CD4-positive, alpha-beta memory T cell (primary cell): Measurements from ENCODE around the gene FAAP100. TPM values are rescaled to one million over a fixed set of nuclear protein-coding genes. Genes with fewer than 3 reads are reported as not detected.
A peak's percentile ranks its signal among the peaks of the same experiment; 100 is the strongest.

Source experiments
- CTCF ChIA-PET: fragments of 350-600 bp; sonication (Branson Sonifier 250); formaldehyde crosslinking; loops from one replicate; lab custom pipeline; 2021; ENCODE audit warnings: inconsistent platforms; ENCODE audit not compliant: partially characterized antibody; lab: Charles Lee
- POLR2A ChIA-PET: fragments of 350-600 bp; sonication (Branson Sonifier 250); formaldehyde crosslinking; loops from one replicate; lab custom pipeline; 2021; ENCODE audit not compliant: partially characterized antibody; lab: Charles Lee
- DNase-seq, 5 donors: peaks; one replicate each; pipeline versions ENCODE4 v3.0.0 to v3.0.0-alpha.2; 2020 to 2022; ENCODE audit warnings: mixed read lengths in 1 of 5
- H3K27ac ChIP-seq: one replicate; pipeline ENCODE4 v1.7.0; 2013; ENCODE audit warnings: low read depth, low read length
- H3K27me3 ChIP-seq: 2 replicates; pipeline ENCODE4 v1.7.0; 2013; ENCODE audit warnings: mild to moderate bottlenecking, low read length, moderate library complexity; ENCODE audit not compliant: insufficient read depth
- H3K36me3 ChIP-seq: 2 replicates; pipeline ENCODE4 v1.7.0; 2013; ENCODE audit warnings: mild to moderate bottlenecking, low read length, moderate library complexity; ENCODE audit not compliant: insufficient read depth
- H3K4me1 ChIP-seq: 2 replicates; pipeline ENCODE4 v1.7.0; 2013; ENCODE audit warnings: mild to moderate bottlenecking, low read length, moderate library complexity; ENCODE audit not compliant: insufficient read depth
- H3K4me3 ChIP-seq, 2 donors: one replicate each; pipeline ENCODE4 v1.7.0; 2013; ENCODE audit warnings: low read length in 2 of 2, mild to moderate bottlenecking in 1 of 2
- H3K9me3 ChIP-seq, 2 donors: one replicate each; pipeline ENCODE4 v1.7.0; 2013; ENCODE audit warnings: low read length in 2 of 2, control low read depth in 1 of 2; ENCODE audit not compliant: control insufficient read depth in 1 of 2
- H3K27ac Mint-ChIP-seq, 7 donors: one replicate each; pipeline ENCODE4 v1.8.0; 2020 to 2021; ENCODE audit warnings: mixed read lengths in 7 of 7, mild to moderate bottlenecking in 6 of 7, inconsistent platforms in 3 of 7, moderate library complexity in 3 of 7
- H3K27me3 Mint-ChIP-seq, 2 donors: one replicate each; pipeline ENCODE4 v1.8.0; 2020 to 2021; ENCODE audit warnings: mixed read lengths in 2 of 2
- H3K36me3 Mint-ChIP-seq, 2 donors: one replicate each; pipeline ENCODE4 v1.8.0; 2020 to 2021; ENCODE audit warnings: mixed read lengths in 2 of 2, inconsistent platforms in 1 of 2, mild to moderate bottlenecking in 1 of 2
- H3K4me1 Mint-ChIP-seq, 4 donors: one replicate each; pipeline ENCODE4 v1.8.0; 2020 to 2021; ENCODE audit warnings: mixed read lengths in 4 of 4, mild to moderate bottlenecking in 1 of 4
- H3K4me3 Mint-ChIP-seq, 8 donors: one replicate each; pipeline ENCODE4 v1.8.0; 2020 to 2021; ENCODE audit warnings: mixed read lengths in 8 of 8, mild to moderate bottlenecking in 7 of 8, moderate library complexity in 6 of 8, inconsistent platforms in 3 of 8
- H3K9me3 Mint-ChIP-seq, 8 donors: one replicate each; pipeline ENCODE4 v1.8.0; 2020 to 2021; ENCODE audit warnings: mixed read lengths in 8 of 8, mild to moderate bottlenecking in 5 of 8, inconsistent platforms in 3 of 8, moderate library complexity in 1 of 8
- intact Hi-C: fragments of 100-400 bp; cut with micrococcal nuclease; formaldehyde crosslinking; loops from one replicate; pipeline ENCODE4 v1.15.1; 2023
- polyA plus RNA-seq, 2 donors: library from polyadenylated mRNA; unstranded; fragments of 300-500 nt; fragmentation: Illumina TruSeq; gene quantifications; one replicate each; pipeline ENCODE4 v1.2.3, GENCODE V29; 2021
- total RNA-seq, 2 experiments: library from RNA; stranded (reverse); gene quantifications; one replicate each; pipeline ENCODE4 v1.2.3, GENCODE V29; 2021

Gene FAAP100
- total and polyA plus RNA-seq, 4 experiments from 2014 or later: 8.5 to 56.0 (median 33.9) TPM

- Mint-ChIP-seq H3K27ac (peak overlapping the region; percentile 93 to 98 (median 95)), H3K4me3 (peak overlapping the region; percentile 92 to 100 (median 98)), H3K4me1 (peaks cover 22 to 71% (median 47%) of the 10 kb centered on the region in 4 donors), H3K27me3 (no peaks in the 10 kb centered on the region), H3K9me3 (peaks cover 0 to 25% (median 0%) of the 10 kb centered on the region in 8 donors), H3K36me3 (peaks cover 36 to 42% of the 10 kb centered on the region in 2 donors)
- POLR2A ChIA-PET: interaction anchor here (0.6 to 9.8 kb wide), 22 partner anchors 6 to 511 kb away, joined by 3 to 138 read pairs (median 4); partner anchors contain the start of genes CENPX, CEP131, FAAP100 and MRPL12
- Histone ChIP-seq H3K9me3 (no peaks in the 10 kb centered on the region), H3K4me3 (peak overlapping the region; percentile 95 to 97), H3K27ac (peak overlapping the region; percentile 70), H3K27me3 (no peaks in the 10 kb centered on the region), H3K4me1 (peaks cover 42% of the 10 kb centered on the region), H3K36me3 (peaks cover 31% of the 10 kb centered on the region)
- intact Hi-C loops: loop anchor here (1.0 to 5.0 kb wide), 4 partner anchors 23 to 273 kb away; partner anchors contain the start of genes ARL16, BAHCC1, HGS and NDUFAF8
- CTCF ChIA-PET: interaction anchor here (0.8 to 1.3 kb wide), 2 partner anchors 27 kb away, joined by 3 to 4 read pairs; no protein-coding TSS in a partner anchor
- DNase-seq: peak in 4 of 5 donors; percentile 35 to 36 (median 36)
Observed at GRCh38 chr17:81511804-81512561, 40.2 kb downstream of the FAAP100 start.

DNA sequence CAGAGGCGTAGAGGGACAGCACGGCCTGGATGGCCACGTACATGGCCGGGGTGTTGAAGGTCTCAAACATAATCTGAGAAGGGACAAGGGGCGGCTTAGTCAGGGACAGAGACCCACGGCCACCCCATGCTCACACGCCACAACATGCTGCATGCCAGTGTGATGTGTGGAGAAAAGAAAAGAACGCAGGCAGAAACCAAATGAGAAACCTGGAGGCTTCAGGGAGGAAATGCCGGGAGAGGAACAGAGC, 40.7 kb downstream of the FAAP100 start:
- intact Hi-C loops: loop anchor here (2.0 to 5.0 kb wide), 2 partner anchors 117 to 171 kb away; partner anchors contain the start of genes ARL16, BAHCC1 and HGS
- peak overlapping the region; percentile 93 to 98 (median 95) for H3K27ac Mint-ChIP-seq
- Histone ChIP-seq H3K27me3 (no peaks in the 10 kb centered on the region), H3K4me1 (peaks cover 38% of the 10 kb centered on the region), H3K9me3 (no peaks in the 10 kb centered on the region), H3K27ac (peak overlapping the region; percentile 70), H3K4me3 (peak overlapping the region; percentile 95 to 97), H3K36me3 (peaks cover 31% of the 10 kb centered on the region)
- POLR2A ChIA-PET: interaction anchor here (0.6 to 9.8 kb wide), 20 partner anchors 7 to 289 kb away, joined by 3 to 138 read pairs (median 8); partner anchors contain the start of genes CEP131, FAAP100, MRPL12 and NDUFAF8
- peaks cover 0 to 25% (median 0%) of the 10 kb centered on the region in 8 donors for H3K9me3 Mint-ChIP-seq
- no peaks in the 10 kb centered on the region for H3K27me3 Mint-ChIP-seq
- CTCF ChIA-PET: interaction anchor here (0.7 to 1.3 kb wide), 2 partner anchors 26 to 90 kb away, joined by 3 to 4 read pairs; no protein-coding TSS in a partner anchor
- peak in 1 of 5 donors; percentile 16 for DNase-seq
- H3K36me3 Mint-ChIP-seq: peaks cover 36 to 42% of the 10 kb centered on the region in 2 donors
- peak overlapping the region; percentile 92 to 100 (median 98) for H3K4me3 Mint-ChIP-seq
- peaks cover 21 to 68% (median 44%) of the 10 kb centered on the region in 4 donors for H3K4me1 Mint-ChIP-seq

GRCh38 chr17:81510785-81511553, 41.2 kb downstream of the FAAP100 start:
- Mint-ChIP-seq H3K27me3 (no peaks in the 10 kb centered on the region), H3K36me3 (peaks cover 36 to 42% of the 10 kb centered on the region in 2 donors), H3K4me3 (peak overlapping the region; percentile 92 to 100 (median 98)), H3K4me1 (peaks cover 19 to 63% (median 40%) of the 10 kb centered on the region in 4 donors), H3K9me3 (peaks cover 0 to 25% (median 0%) of the 10 kb centered on the region in 8 donors), H3K27ac (peak overlapping the region; percentile 93 to 98 (median 95))
- H3K36me3 ChIP-seq: peaks cover 31% of the 10 kb centered on the region
- peak overlapping the region; percentile 95 to 97 for H3K4me3 ChIP-seq
- no peaks in the 10 kb centered on the region for H3K9me3 ChIP-seq
- ChIA-PET POLR2A (interaction anchor here (0.7 to 9.8 kb wide), 18 partner anchors 7 to 376 kb away, joined by 3 to 138 read pairs (median 10); partner anchors contain the start of genes ARHGDIA, CEP131, FAAP100 and NDUFAF8), CTCF (interaction anchor here (0.7 to 1.3 kb wide), 3 partner anchors 8 to 90 kb away, joined by 3 to 4 read pairs (median 3); no protein-coding TSS in a partner anchor)
- DNase-seq: peak; percentile 52 to 68 (median 55)
- intact Hi-C loops: loop anchor here (2.0 to 5.0 kb wide), 2 partner anchors 116 to 171 kb away; partner anchors contain the start of genes ARL16, BAHCC1 and HGS
- peak overlapping the region; percentile 70 for H3K27ac ChIP-seq
- no peaks in the 10 kb centered on the region for H3K27me3 ChIP-seq
- H3K4me1 ChIP-seq: peaks cover 33% of the 10 kb centered on the region

GRCh38 chr17:81509972-81510784, 42.0 kb downstream of the FAAP100 start:
- H3K9me3 ChIP-seq: no peaks in the 10 kb centered on the region
- peak overlapping the region; percentile 70 for H3K27ac ChIP-seq
- H3K4me3 ChIP-seq: peak overlapping the region; percentile 95 to 97
- ChIA-PET CTCF (interaction anchor here (0.9 to 1.3 kb wide), 2 partner anchors 9 to 25 kb away, joined by 3 to 4 read pairs; no protein-coding TSS in a partner anchor), POLR2A (interaction anchor here (0.7 to 9.8 kb wide), 16 partner anchors 7 to 1055 kb away, joined by 3 to 138 read pairs (median 7); partner anchors contain the start of genes ARHGDIA, CEP131, FAAP100 and NDUFAF8)
- Mint-ChIP-seq H3K4me1 (peaks cover 17 to 55% (median 35%) of the 10 kb centered on the region in 4 donors), H3K36me3 (peaks cover 36 to 42% of the 10 kb centered on the region in 2 donors), H3K9me3 (peaks cover 0 to 25% (median 0%) of the 10 kb centered on the region in 8 donors), H3K27me3 (no peaks in the 10 kb centered on the region), H3K27ac (peak overlapping the region; percentile 94 to 98 (median 95)), H3K4me3 (peak overlapping the region; percentile 92 to 100 (median 98))
- peaks cover 31% of the 10 kb centered on the region for H3K36me3 ChIP-seq
- no peaks in the 10 kb centered on the region for H3K27me3 ChIP-seq
- H3K4me1 ChIP-seq: peaks cover 25% of the 10 kb centered on the region
- DNase-seq: peak in 2 of 5 donors; percentile 36 to 52
- intact Hi-C loops: loop anchor here (2.0 to 5.0 kb wide), 2 partner anchors 115 to 172 kb away; partner anchors contain the start of genes ARL16, BAHCC1 and HGS

GRCh38 chr17:81509207-81509971, 42.8 kb downstream of the FAAP100 start:
- Mint-ChIP-seq H3K9me3 (peaks cover 0 to 25% (median 0%) of the 10 kb centered on the region in 8 donors), H3K27ac (peak overlapping the region; percentile 94 to 98 (median 95)), H3K36me3 (peaks cover 36 to 42% of the 10 kb centered on the region in 2 donors), H3K27me3 (no peaks in the 10 kb centered on the region), H3K4me1 (peaks cover 17 to 53% (median 34%) of the 10 kb centered on the region in 4 donors), H3K4me3 (peak overlapping the region; percentile 92 to 100 (median 98))
- Histone ChIP-seq H3K27ac (peak overlapping the region; percentile 70), H3K4me1 (peaks cover 24% of the 10 kb centered on the region), H3K9me3 (no peaks in the 10 kb centered on the region), H3K4me3 (peak overlapping the region; percentile 95 to 97), H3K36me3 (peaks cover 31% of the 10 kb centered on the region), H3K27me3 (no peaks in the 10 kb centered on the region)
- ChIA-PET POLR2A (interaction anchor here (0.8 to 9.8 kb wide), 13 partner anchors 9 to 1054 kb away, joined by 3 to 138 read pairs (median 9); partner anchors contain the start of genes ARL16, FAAP100, HGS and NDUFAF8), CTCF (interaction anchor here (1.3 to 3.2 kb wide), 5 partner anchors 9 to 91 kb away, joined by 3 to 15 read pairs (median 6); partner anchors contain the start of gene FAAP100)
- intact Hi-C loops: no loop called here
- peak; percentile 32 to 66 (median 50) for DNase-seq
